Heart left ventricle (tissue), 16 donors: Measurements from ENCODE around the gene ZNF331. TPM values are rescaled to one million over a fixed set of nuclear protein-coding genes. Genes with fewer than 3 reads are reported as not detected.

Experiments used
- ATAC-seq, 4 donors: fragments of 200-7000 bp; cut with Tn5 transposase; one replicate each; pipeline ENCODE4 v1.9.1; 2020 to 2022; ENCODE audit warnings: moderate library complexity in 4 of 4, mild to moderate bottlenecking in 3 of 4, moderate number of reproducible peaks in 1 of 4
- DNase-seq, 5 donors: peaks; one replicate each; pipeline ENCODE4 v3.0.0-alpha.2; 2020
- H3K27ac ChIP-seq, 12 donors: fragments of 200-600 bp; sonication (generic) in 4 of 12; one replicate each; pipeline versions ENCODE4 v1.5.0 to v1.8.0; 2016 to 2022; ENCODE audit warnings: mild to moderate bottlenecking in 2 of 12
- H3K27me3 ChIP-seq, 9 donors: fragments of 200-600 bp; sonication (generic) in 2 of 9; one replicate each; pipeline versions ENCODE4 v1.5.1 to v1.8.0; 2016 to 2022; ENCODE audit warnings: mild to moderate bottlenecking in 3 of 9
- H3K36me3 ChIP-seq, 9 donors: fragments of 200-600 bp; sonication (generic) in 2 of 9; one replicate each; pipeline versions ENCODE4 v1.5.0 to v1.8.0; 2018 to 2022; ENCODE audit warnings: mild to moderate bottlenecking in 2 of 9
- H3K4me1 ChIP-seq, 12 donors: fragments of 200-600 bp; sonication (generic) in 4 of 12; one replicate each; pipeline versions ENCODE4 v1.5.0 to v1.8.0; 2016 to 2022; ENCODE audit warnings: mild to moderate bottlenecking in 3 of 12
- H3K4me3 ChIP-seq, 12 donors: fragments of 200-600 bp; sonication (generic) in 4 of 12; one replicate each; pipeline versions ENCODE4 v1.5.0 to v1.8.0; 2017 to 2022; ENCODE audit warnings: mild to moderate bottlenecking in 9 of 12, moderate library complexity in 4 of 12
- H3K9me3 ChIP-seq, 12 donors: fragments of 200-600 bp; sonication (generic) in 4 of 12; one replicate each; pipeline versions ENCODE4 v1.5.0 to v1.8.0; 2016 to 2022; ENCODE audit warnings: mild to moderate bottlenecking in 1 of 12
- CTCF ChIP-seq, 12 donors: fragments of 200-600 bp; sonication (generic) in 4 of 12; IDR thresholded peaks; one replicate each; pipeline versions ENCODE4 v1.5.0 to v1.8.0; 2018 to 2022; ENCODE audit warnings: antibody characterized with exemption in 12 of 12, mild to moderate bottlenecking in 5 of 12
- POLR2A ChIP-seq, 2 donors: fragments of 450-650 bp; IDR thresholded peaks; one replicate each; pipeline ENCODE4 v1.6.1; 2017; ENCODE audit warnings: antibody characterized with exemption in 2 of 2, mild to moderate bottlenecking in 2 of 2, moderate library complexity in 2 of 2
- WGBS, 4 donors: extraction: QIAGEN DNeasy Blood & Tissue Kit in 2 of 4; methylation state at CpG; one replicate each; pipeline versions ENCODE4 v1.1.5 to v1.1.7; 2013 to 2018; 5-methylcytosine and 5-hydroxymethylcytosine counted together
- intact Hi-C, 10 donors: fragments of 100-400 bp; cut with DNase I; formaldehyde crosslinking; loops; one replicate each; pipeline versions ENCODE4 v1.11.1 to v1.14.2; 2022
- polyA plus RNA-seq, 2 donors: library from polyadenylated mRNA; stranded (reverse); fragments of 200-250 nt; gene quantifications; one replicate each; pipeline ENCODE4 v1.2.3, GENCODE V29; 2013
- total RNA-seq, 9 donors: library from RNA; depleted of rRNA in 2 of 9; stranded (reverse); fragments of >200 nt in 2 of 9; fragmentation: NEBNext Ultra II Directional in 3 of 9; extraction: Animal tissue kit (Norgen Biotek cat#: 25700) in 3 of 9; gene quantifications; one replicate each; pipeline versions ENCODE4 v1.1.0 to v1.2.4, GENCODE V29; 2016 to 2023
- donor health status: ischemic (EF 13 %, LVEDD 7.1; RV severe dilation, severe dysfunction).
- donor health status: healthy with polysubstance abuse.
- donor health status: DM: no; HTN: yes; CAD: no.
- donor health status: DM: no; HTN: no; CAD: no.
- donor health status: ischemic (EF 25% LVEDD 6.9; RV normal size, moderate dysfunction).
- donor health status: ischemic (EF 25% LVEDD 5.7; RV mildly dilated, moderate dysfunction).
- donor health status: healthy.
- donor health status: DM: yes; HTN: yes; CAD: no.
- donor health status: ischemic (EF 35%, LVEDD 5.7; RV mildly dilated, moderate dysfunction).
- donor health status: nonischemic (EF 11% LVEDD 7.7; RV severe dilation, severe dysfunction).
- donor health status: DM: yes; HTN: yes; CAD: no.
- donor health status: PGD.
- donor health status: ischemic (EF 29% LVEDD 5.4; RV normal size, mild dysfunction).
- donor health status: nonischemic (EF 23%, LVEDD 6.1; RV moderate dilation, normal function).

The ZNF331 gene
- total and polyA plus RNA-seq, 11 donors: 7.6 to 25.8 (median 10.1) TPM

GRCh38 chr19:53552001-53552721 lies 14.2 kb downstream of the ZNF331 start:
- Histone ChIP-seq H3K4me1 (peaks cover 0 to 16% (median 0%) of the 10 kb centered on the region in 12 donors), H3K4me3 (no peak overlapping the region), H3K9me3 (no peaks in the 10 kb centered on the region), H3K27ac (peak overlapping the region in 1 of 12 donors; percentile 87), H3K27me3 (no peaks in the 10 kb centered on the region), H3K36me3 (peaks cover 0 to 3% (median 0%) of the 10 kb centered on the region in 9 donors)
- DNase-seq: no peak
- intact Hi-C loops: no loop called here
- WGBS, 4 donors: 95 to 97% (median 95%) methylated on average over 6 of the region's 6 CpGs
- TF ChIP-seq POLR2A (IDR thresholded peaks at IDR 0.05) (no peak), CTCF (IDR thresholded peaks at IDR 0.05) (no peak)
- ATAC-seq: no peak

GRCh38 chr19:53553156-53553555 lies 15.2 kb downstream of the ZNF331 start:
- Histone ChIP-seq H3K4me1 (peaks cover 0 to 16% (median 0%) of the 10 kb centered on the region in 12 donors), H3K27ac (peak overlapping the region in 3 of 12 donors; percentile 75 to 90 (median 85)), H3K36me3 (peaks cover 0 to 11% (median 0%) of the 10 kb centered on the region in 9 donors), H3K9me3 (no peaks in the 10 kb centered on the region), H3K27me3 (no peaks in the 10 kb centered on the region), H3K4me3 (peak overlapping the region in 2 of 12 donors; percentile 68 to 87)
- no peak for DNase-seq
- 93 to 97% (median 94%) methylated on average over 2 of the region's 2 CpGs for WGBS, 4 donors
- no peak for TF ChIP-seq CTCF (IDR thresholded peaks at IDR 0.05)
- no peak for TF ChIP-seq POLR2A (IDR thresholded peaks at IDR 0.05)
- intact Hi-C loops: no loop called here
- ATAC-seq: no peak

- Histone ChIP-seq H3K27ac (peak overlapping the region; percentile 63 to 91 (median 86)), H3K27me3 (no peaks in the 10 kb centered on the region), H3K4me1 (peaks cover 0 to 12% (median 0%) of the 10 kb centered on the region in 12 donors), H3K36me3 (peaks cover 0 to 18% (median 0%) of the 10 kb centered on the region in 9 donors), H3K9me3 (no peaks in the 10 kb centered on the region), H3K4me3 (peak overlapping the region; percentile 45 to 87 (median 66))
- intact Hi-C loops: no loop called here
- DNase-seq: peak; percentile 89 to 95 (median 90)
- WGBS, 4 donors: 49 to 66% (median 61%) methylated on average over 37 to 77 of the region's 77 CpGs
- peak; percentile 77 to 91 (median 88) for ATAC-seq
- TF ChIP-seq CTCF (IDR thresholded peaks at IDR 0.05) (no peak), POLR2A (IDR thresholded peaks at IDR 0.05) (peak in 1 of 2 donors; percentile 32)
Observed at GRCh38 chr19:53553865-53554791, 16.2 kb downstream of the ZNF331 start.

GRCh38 chr19:53554804-53555203 lies 16.9 kb downstream of the ZNF331 start:
- TF ChIP-seq POLR2A (IDR thresholded peaks at IDR 0.05): no peak
- no peak for TF ChIP-seq CTCF (IDR thresholded peaks at IDR 0.05)
- 53 to 81% (median 64%) methylated on average over 21 to 24 of the region's 24 CpGs for WGBS, 4 donors
- Histone ChIP-seq H3K4me1 (peaks cover 0 to 10% (median 0%) of the 10 kb centered on the region in 12 donors), H3K9me3 (no peaks in the 10 kb centered on the region), H3K36me3 (peaks cover 0 to 25% (median 4%) of the 10 kb centered on the region in 9 donors), H3K4me3 (peak overlapping the region; percentile 45 to 87 (median 66)), H3K27me3 (no peaks in the 10 kb centered on the region), H3K27ac (peak overlapping the region; percentile 63 to 91 (median 86))
- no peak for DNase-seq
- peak in 2 of 4 donors; percentile 29 to 35 for ATAC-seq
- intact Hi-C loops: no loop called here
